ENCODE measurements around the gene PSME1.

The PSME1 gene

DNA sequence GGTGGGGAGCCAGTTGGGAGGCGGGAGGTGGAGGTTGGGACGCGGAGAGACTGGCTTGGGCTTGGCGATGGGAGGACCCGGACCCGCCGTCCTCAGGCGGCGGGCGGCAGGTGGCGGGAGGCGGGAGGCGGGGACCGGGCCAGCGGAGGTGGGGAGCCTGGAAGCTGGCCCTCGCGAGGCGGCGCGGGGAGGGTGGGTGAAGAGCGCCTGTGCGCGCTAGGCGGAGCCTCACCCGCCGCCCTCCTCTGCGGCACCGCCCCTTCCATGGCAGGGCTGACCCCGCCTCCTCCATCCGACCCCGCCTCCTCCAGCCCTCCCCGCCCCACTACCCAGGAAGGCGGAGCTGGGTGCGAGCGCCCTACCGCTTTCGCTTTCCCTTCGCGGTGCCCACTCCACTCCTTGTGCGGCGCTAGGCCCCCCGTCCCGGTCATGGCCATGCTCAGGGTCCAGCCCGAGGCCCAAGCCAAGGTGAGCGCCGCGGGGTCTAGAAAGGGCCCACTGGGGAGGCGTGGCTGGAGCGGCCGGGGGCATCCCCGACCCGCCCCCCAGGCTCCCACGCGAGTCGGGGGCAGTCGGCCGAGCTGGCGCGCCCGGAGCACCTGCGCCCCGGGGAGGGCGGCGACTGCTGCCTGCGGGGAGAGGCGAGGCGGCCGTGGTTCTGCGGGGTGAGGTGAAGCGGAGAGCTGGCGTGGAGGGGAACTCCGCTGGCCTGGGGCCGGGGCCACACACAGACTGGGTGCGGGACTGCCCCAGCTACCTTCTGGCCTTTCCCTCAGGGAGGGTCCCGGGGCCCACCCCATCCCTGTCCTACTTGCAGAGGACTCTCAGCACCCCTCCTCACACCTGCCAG, at the start of gene PSME1:
Gene PSME1, plus strand, starts transcription at position 361 of the 850 bp plus-strand sequence. Its CDS starts 69 bp downstream, at position 430.
- peaks cover 17% of the 10 kb centered on the region for H3K36me3 Mint-ChIP-seq
- H3K27me3 Mint-ChIP-seq = no peaks in the 10 kb centered on the region
- H3K4me3 Mint-ChIP-seq = peak within 1 kb of the TSS; percentile 93
- H3K27ac Mint-ChIP-seq = peak within 1 kb of the TSS; percentile 96
- H3K4me1 Mint-ChIP-seq = peaks cover 64% of the 10 kb centered on the region
- H3K9me3 Mint-ChIP-seq = no peaks in the 10 kb centered on the region

GRCh38 chr14:24087004-24087403, 49.0 kb upstream of the PSME1 start:
- H3K4me3 Mint-ChIP-seq = no peak overlapping the region
- H3K27me3 Mint-ChIP-seq = no peaks in the 10 kb centered on the region
- H3K27ac Mint-ChIP-seq = no peak overlapping the region
- no peaks in the 10 kb centered on the region for H3K36me3 Mint-ChIP-seq
- H3K4me1 Mint-ChIP-seq = peaks cover 15% of the 10 kb centered on the region
- H3K9me3 Mint-ChIP-seq = no peaks in the 10 kb centered on the region

DNA sequence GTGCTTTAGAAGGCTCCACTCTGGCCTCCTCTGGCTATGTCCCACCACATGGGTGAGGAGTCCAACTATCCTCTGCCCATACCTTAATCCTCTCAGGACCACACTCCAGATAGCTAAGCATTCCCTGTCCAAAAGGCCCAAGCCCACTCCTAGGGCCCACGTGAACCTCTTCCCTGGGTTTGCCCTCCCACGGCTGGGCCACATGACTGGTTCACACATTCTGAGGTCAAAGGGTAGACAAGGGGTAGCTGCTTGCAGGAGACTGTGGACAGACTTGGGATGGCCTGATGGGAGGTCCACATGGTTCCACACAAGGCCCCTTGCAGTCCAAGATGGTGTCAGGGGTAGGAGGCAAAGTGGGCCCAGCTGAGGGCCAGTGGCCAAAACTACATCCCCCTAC, 47.9 kb upstream of the PSME1 start:
- no peaks in the 10 kb centered on the region for H3K27me3 Mint-ChIP-seq
- no peaks in the 10 kb centered on the region for H3K36me3 Mint-ChIP-seq
- H3K9me3 Mint-ChIP-seq = no peaks in the 10 kb centered on the region
- H3K27ac Mint-ChIP-seq = no peak overlapping the region
- no peak overlapping the region for H3K4me3 Mint-ChIP-seq
- H3K4me1 Mint-ChIP-seq = peaks cover 17% of the 10 kb centered on the region

DNA sequence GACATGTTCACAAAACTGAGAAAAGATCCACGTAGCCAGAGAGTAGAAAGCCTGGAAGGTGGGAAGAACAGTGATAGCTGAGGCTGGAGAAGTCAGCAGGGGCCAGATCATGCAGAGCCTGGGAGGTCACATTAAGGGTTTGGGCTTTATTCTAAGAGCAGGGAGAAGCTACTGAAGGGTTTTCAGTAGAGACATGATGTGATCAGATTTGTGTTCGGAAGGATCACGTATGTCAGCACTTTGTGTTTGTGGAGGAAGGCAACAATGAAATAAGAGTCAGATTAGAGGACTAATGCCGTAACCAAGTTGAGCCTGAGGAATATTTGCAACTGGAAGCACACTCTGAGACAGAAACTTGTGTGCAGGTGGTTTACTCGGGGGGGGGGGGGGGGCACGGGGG, 46.1 kb upstream of the PSME1 start:
- H3K4me3 Mint-ChIP-seq = no peak overlapping the region
- H3K36me3 Mint-ChIP-seq = no peaks in the 10 kb centered on the region
- H3K27ac Mint-ChIP-seq = no peak overlapping the region
- no peaks in the 10 kb centered on the region for H3K9me3 Mint-ChIP-seq
- peaks cover 24% of the 10 kb centered on the region for H3K4me1 Mint-ChIP-seq
- no peaks in the 10 kb centered on the region for H3K27me3 Mint-ChIP-seq

DNA sequence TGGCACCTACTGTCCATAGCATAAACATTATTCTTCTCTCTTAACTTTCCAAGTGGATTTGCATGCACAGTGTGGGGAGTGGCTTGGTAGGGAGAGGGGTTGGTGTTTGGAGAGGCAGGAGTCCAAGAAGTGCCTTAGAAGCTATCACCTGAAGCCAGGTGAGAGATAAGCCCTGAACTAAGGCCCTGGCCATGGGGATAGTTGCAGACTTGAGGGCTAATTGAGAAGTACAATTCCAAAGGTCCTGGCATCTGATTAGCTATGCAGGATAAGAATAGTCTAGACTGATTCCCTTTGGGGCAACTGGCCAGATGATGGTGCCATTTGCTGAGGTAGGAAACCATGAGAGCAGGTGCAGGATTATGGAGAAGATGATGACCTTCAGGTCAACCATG, 43.9 kb upstream of the PSME1 start:
- Mint-ChIP-seq H3K9me3 (no peaks in the 10 kb centered on the region), H3K27me3 (no peaks in the 10 kb centered on the region), H3K27ac (no peak overlapping the region), H3K4me1 (peaks cover 41% of the 10 kb centered on the region), H3K4me3 (no peak overlapping the region), H3K36me3 (peaks cover 3% of the 10 kb centered on the region)

DNA sequence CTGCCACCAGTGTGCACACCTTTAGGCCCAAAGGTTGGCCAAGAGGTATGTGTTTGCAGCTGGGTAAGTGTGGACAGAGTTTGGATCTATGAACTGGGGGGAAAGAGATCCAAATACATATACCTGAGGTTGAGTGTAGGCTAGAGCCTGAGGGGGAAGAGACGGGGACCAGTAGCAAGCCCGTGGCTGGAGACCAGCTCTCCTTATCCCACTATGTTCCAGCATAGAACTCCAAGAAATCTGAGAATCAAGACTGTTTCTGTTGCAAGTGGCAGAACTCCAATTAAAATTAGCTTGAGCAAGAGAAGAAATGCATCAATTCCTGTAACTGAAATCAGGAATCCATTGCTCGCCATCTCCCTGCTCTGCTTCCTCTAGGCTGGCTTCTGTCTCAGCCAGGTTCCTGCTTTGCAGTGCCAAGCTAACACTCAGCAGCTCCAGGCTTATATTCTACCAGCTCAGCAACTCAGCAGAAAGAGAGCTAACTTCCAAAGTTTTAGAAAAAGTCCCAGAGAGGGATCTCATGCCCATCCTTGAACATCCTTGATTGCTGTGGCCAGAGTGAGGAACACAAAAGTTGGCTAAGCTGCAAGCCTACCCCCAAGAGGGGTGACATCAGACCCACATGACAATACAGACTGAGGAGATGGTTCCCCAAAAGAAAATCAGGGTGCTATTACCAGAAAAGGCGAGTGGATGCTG, 43.3 kb upstream of the PSME1 start:
- Mint-ChIP-seq H3K4me1 (peaks cover 41% of the 10 kb centered on the region), H3K36me3 (peaks cover 3% of the 10 kb centered on the region), H3K9me3 (no peaks in the 10 kb centered on the region), H3K4me3 (peak overlapping the region; percentile 81), H3K27me3 (no peaks in the 10 kb centered on the region), H3K27ac (peak overlapping the region; percentile 96)

- H3K27ac Mint-ChIP-seq = peak overlapping the region; percentile 96
- H3K4me3 Mint-ChIP-seq = peak overlapping the region; percentile 81
- peaks cover 3% of the 10 kb centered on the region for H3K36me3 Mint-ChIP-seq
- peaks cover 41% of the 10 kb centered on the region for H3K4me1 Mint-ChIP-seq
- H3K9me3 Mint-ChIP-seq = no peaks in the 10 kb centered on the region
- no peaks in the 10 kb centered on the region for H3K27me3 Mint-ChIP-seq
These were observed 42.6 kb upstream of the PSME1 start for GRCh38 chr14:24093207-24093900.

- Mint-ChIP-seq H3K4me1 (peaks cover 41% of the 10 kb centered on the region), H3K4me3 (peak within 1 kb of the TSS; percentile 99), H3K27ac (peak within 1 kb of the TSS; percentile 100), H3K27me3 (no peaks in the 10 kb centered on the region), H3K36me3 (peaks cover 3% of the 10 kb centered on the region), H3K9me3 (no peaks in the 10 kb centered on the region)
These were observed 41.8 kb upstream of the PSME1 start, which contains the start of gene PCK2 for GRCh38 chr14:24093901-24094840. Gene PCK2 (plus strand): TSS chr14:24094311. CDS start chr14:24094406, 95 bp downstream.

DNA sequence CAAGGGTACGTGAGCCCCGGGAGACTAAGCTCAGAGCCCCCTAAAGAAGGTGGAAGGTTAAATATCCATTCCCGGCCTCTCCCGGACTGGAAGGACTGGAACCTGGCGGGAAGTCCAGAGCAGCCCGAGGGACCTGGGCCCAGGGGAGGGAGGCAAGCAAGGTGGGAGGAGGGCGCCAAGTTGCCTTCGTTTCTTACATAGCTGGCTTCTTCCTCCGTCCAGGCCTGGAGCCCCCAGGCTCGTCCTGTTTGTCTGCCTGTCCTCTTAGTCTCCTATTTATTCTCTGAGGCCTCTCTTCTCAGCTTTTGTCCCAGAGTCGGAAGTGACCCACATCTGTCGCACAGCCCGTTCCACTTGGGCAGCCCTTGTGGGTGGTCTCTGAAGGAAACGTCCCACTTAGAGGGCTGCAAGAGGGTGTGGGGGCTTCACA, 41.1 kb upstream of the PSME1 start:
- H3K36me3 Mint-ChIP-seq = peaks cover 8% of the 10 kb centered on the region

DNA sequence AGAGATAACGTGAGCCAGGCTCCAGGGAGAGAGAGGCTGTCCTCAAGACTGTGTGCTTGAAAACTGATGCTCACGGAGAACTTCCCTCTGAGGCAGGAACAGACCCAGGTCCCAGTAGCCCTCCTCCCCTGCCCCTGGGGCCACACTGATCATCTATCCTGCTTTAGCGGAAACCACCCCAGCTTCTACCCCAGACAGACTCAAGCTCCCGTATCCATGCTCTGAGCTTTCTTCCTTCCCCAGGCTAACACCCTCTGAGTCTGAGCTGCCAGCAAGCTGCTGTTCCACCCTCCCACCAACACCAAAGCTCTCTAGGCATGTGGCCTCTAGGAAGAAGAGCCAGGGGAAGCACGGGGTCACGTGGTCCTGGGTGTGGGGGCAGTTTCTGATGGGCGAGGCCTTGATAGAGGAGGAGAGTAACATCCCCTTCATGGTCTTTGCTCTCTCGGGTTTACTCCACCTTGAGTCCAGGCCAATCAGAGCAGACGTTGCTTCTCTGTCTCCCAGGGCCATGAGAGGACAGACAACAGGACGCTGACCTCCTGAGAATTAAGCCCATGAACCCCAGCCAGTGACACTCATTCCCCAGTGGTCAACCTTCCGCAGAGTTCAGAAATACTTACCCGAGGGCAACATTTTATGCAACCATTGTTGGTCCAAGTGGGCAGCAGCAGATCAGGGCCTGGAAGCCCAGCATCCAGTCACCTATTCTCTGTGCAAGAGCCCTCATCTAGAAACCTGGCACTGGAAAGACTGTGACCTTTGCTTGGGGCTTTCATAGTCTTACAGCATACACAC, 40.5 kb upstream of the PSME1 start:
- Mint-ChIP-seq H3K4me3 (peak overlapping the region; percentile 99), H3K27ac (peak overlapping the region; percentile 100), H3K4me1 (peaks cover 33% of the 10 kb centered on the region), H3K36me3 (peaks cover 9% of the 10 kb centered on the region), H3K9me3 (no peaks in the 10 kb centered on the region), H3K27me3 (no peaks in the 10 kb centered on the region)

More for the DNA sequence above, 41.1 kb upstream of the PSME1 start:
- peak overlapping the region; percentile 100 for H3K27ac Mint-ChIP-seq
- H3K4me3 Mint-ChIP-seq = peak overlapping the region; percentile 99
- peaks cover 36% of the 10 kb centered on the region for H3K4me1 Mint-ChIP-seq
- no peaks in the 10 kb centered on the region for H3K27me3 Mint-ChIP-seq
- no peaks in the 10 kb centered on the region for H3K9me3 Mint-ChIP-seq

- Mint-ChIP-seq H3K4me1 (peaks cover 30% of the 10 kb centered on the region), H3K27ac (peak overlapping the region; percentile 76), H3K27me3 (no peaks in the 10 kb centered on the region), H3K36me3 (peaks cover 11% of the 10 kb centered on the region), H3K4me3 (peak overlapping the region; percentile 63), H3K9me3 (no peaks in the 10 kb centered on the region)
These were observed 39.3 kb upstream of the PSME1 start for GRCh38 chr14:24096545-24097181.

- Mint-ChIP-seq H3K27ac (peak overlapping the region; percentile 41), H3K36me3 (peaks cover 16% of the 10 kb centered on the region), H3K4me1 (peaks cover 21% of the 10 kb centered on the region), H3K4me3 (no peak overlapping the region), H3K9me3 (no peaks in the 10 kb centered on the region), H3K27me3 (no peaks in the 10 kb centered on the region)
These were observed 37.6 kb upstream of the PSME1 start for GRCh38 chr14:24098229-24098926.
